NCI-H1436 treated with DMSO at 0.1 percent for 48 hours (cell line): ENCODE data around the gene PLCB4.

Experiments used
- DNase-seq: peaks from one replicate; lab custom pipeline; 2025; lab: John Stamatoyannopoulos, UW

PLCB4 gene

DNA sequence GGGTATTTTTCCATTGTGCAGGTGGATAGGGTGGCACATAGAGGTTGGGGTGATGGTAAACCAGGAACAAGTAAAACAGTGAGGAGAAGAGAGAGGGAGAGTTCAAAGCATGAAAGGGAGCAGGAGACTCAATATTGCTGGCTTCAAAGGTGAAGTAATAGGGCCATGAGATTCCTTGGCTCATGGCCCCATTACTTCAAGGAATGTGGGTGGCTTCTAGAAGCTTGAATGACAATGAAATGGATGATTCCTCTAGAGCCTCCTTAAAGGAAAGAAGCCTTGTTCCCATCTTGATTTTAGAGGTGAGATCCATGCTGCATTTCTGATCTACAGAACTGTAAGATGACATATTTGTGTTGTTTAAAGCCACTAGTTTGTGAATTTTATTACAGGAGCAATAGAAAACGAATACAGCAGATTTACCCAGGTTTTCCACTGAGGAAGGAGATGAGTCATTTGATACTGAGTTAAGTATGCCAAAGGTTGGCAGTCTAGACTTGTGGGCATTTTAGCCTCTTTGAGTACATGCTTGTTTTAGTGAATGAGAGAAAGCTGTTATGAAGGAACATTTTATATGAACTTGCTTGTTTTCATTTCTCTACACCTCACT lies 110.4 kb downstream of the PLCB4 start:
- no peak for DNase-seq

DNA sequence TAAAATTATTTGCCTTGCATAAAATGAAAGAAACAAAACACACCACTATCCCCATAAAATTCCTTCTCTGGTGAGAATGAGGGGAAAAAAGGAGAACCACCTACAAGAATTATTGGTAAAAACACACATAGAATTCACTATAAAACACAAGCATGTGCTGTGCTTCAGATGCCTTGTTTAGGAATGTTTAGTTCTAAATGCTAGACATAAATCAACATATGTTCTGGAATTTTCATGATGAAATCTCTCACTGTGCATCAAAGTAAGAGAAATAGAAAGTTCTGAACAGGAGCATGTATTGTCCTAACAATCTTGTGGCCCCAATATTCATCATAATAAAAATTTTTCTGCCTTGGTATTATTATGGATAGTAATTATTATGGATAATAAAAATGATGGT lies 111.0 kb downstream of the PLCB4 start:
- no peak for DNase-seq

DNA sequence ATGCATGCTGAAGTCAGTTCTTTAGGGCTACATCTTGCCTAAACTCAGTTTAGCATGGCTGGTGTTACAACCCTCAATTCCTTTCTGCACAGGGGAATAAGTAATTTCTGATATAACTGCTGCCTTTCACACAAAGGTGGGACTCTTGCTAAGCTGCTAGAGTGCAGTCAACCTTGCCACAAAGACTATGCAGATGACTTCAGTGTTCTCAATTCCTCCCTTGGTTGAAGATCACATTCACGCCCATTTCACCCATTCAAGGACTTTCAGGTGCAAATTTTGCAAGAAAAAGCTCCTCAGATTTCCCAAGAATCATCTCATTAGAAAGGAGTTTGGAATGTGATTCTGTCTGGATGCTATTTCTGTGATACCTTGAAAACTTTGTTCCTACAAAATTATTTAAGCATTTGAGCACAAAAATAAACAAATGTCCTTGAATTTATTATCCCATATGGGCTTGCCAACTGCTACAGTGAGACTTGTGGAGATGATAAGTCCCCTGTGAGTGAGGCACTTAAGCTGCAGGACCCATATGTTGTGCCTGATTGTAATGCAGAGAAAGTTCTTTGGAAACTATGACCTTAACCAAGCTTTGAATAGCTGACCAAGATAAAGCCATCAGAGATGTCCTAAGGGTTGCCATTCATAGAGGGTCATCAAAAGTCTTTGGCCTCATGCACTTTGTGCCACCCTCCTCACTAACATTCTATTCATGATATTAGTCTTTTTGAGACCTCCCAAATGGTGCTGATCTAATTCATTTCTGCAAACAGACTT lies 111.8 kb downstream of the PLCB4 start:
- DNase-seq, result no peak

DNA sequence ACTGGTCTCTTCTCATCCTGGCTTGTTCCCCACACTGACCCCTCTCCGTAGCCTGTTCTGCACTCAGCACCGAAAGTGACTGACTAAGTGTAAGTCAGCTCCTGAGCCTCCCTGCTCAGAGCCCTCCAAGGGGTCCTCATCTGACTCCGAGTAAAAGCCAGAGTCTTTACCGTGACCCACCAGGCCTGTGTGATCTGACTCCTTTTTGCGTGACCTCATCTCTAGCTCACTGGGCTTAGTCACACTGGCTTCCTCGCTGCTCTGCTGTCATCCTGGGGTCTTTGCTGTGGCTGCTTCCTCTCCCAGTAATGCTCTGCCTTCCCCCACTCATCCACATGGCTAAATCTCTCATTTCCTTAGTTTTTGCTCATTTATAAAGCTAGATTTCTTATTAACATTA lies 116.6 kb downstream of the PLCB4 start:
- no peak for DNase-seq

DNA sequence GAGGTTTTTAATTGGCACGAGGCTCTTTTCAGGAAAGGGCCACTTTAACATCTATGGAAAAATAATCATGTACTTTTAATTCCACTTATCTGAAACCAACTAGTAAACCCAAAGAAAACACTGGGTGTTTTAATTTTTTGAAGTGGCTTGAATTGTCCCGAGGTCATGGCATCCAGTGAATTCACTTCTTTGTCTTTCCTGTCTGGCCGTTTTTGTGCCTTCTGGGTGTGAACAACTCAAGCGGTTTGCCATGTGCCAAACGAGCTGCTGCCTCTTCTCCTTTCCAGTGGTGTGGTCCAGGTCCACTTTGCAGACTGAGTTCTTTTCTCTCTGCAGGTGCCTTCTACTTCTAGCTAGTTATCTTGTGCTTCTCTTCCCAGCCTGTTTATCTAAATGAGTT lies 117.5 kb downstream of the PLCB4 start:
- no peak for DNase-seq

DNA sequence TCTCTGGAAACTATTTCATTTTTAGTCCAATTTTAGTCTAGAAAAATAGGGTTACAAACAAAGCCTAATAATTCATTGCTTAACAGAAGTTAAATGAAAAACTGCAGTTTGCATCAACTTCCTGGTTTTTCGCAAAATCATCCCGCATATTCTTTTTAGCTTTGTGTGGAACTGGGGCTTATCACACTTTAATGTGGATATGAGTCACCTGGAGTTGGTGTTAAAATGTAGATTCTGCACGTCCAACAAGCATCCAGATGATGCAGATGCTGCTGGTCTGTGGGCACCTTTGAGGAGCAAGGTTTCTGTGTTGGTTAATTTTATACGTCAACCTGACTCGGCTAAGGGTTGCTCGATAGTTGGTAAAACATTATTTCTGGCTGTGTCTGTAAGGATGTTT lies 126.1 kb downstream of the PLCB4 start:
- no peak for DNase-seq

DNA sequence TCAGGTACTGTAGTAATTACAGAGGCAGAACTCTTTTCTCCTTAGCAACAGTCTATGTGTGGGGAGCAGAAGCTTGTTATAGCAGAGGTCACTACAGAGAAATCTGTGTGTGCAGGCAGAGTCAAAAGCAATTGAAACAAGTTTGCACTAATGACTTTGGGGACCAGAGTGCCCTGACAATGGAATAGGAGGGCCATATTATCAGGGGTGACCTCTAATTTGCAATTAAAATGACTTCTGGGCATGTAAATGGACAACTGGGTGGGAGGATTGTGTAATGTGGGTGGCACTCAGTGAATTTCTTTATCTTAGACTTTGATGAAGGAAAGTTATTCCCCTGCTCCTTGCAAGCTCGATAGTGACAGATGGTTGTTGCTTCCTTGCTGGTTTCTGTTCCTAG lies 127.2 kb downstream of the PLCB4 start:
- no peak for DNase-seq

DNA sequence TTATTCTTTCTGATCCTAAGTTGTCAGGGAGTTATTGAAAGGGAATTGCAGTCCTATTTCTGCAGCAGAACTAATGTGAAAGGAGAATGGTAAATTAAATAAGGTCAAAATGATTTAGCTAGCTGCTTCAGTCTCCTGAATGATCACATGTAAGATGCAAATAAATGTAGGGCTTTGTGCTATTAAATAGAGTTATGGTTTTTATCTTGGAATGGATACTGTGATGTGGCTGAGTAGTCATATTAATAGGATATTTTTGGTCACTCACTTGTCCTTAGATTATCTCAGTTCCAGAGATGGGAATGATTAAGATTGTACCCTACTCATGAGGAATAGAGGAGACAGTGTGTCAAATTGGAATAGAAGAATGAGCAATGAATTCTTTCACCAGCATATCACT lies 129.6 kb downstream of the PLCB4 start:
- DNase-seq, result no peak

DNA sequence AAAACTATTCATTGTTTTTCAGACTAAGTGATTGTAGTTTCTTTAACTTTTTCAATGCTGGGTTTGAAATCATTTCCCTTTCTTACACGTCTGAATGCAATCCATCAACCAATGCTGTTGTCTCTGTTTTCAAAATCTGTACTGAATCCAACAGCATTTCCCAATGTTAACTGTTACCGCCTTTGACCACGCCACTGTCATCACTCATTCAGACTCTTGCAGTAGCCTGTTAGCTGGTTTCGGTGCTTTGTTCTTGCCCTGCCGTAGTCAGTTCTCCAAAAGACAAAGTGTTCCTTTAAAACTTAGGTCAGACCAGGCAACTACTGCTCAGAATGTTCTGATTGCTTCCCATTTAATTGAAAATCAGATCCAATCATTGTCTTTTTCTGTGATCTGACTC lies 131.3 kb downstream of the PLCB4 start:
- DNase-seq, result no peak

DNA sequence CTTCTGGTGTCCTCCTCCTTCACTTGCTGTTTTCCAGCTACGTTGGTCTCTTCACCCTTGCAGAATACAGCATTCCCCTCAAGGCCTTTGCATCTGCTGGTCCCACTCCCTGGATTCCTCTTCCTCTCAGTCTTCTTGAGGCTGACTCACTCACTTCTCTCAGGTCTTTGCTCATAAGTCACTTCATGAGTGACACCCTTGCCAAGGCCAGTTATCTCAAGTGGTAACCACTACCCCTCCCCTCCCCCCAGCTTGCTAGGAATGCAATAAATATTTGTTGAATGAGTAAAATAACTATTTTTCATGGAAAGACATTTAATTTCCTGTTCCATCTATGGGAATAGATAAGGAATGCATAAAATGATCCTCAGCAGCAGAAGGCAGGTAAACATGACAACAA lies 131.7 kb downstream of the PLCB4 start:
- DNase-seq, result no peak

DNA sequence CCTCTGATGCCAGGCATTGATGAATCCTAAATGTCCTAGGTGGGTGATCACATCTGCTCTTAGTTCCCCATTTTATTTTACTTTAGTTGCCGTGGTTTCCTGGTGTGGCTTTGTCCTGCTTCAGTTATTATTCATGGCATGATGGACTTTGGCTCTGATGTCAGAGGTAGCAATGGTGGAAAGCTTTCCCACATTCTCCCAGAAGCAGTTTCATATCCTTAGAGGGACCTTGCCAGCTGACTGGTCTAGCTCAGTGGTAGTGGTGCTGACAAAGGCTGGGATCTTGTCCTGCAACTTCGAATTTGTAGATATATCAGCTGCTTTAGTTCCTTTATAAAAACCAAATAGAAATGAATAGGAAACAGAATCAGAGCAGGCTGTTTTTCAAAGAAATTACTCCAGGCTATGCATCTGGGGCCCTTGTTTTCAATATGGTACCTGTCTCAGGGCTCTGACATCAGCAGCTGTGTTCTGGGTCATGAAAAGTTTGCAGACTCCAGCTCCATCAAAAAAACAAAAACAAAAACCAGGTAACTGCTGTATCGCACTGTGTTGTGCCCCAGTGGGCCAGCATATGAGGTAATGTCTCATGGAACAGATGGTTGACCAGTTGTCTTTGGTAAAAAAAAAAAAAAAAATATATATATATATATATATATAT lies 133.7 kb downstream of the PLCB4 start:
- DNase-seq, result no peak

DNA sequence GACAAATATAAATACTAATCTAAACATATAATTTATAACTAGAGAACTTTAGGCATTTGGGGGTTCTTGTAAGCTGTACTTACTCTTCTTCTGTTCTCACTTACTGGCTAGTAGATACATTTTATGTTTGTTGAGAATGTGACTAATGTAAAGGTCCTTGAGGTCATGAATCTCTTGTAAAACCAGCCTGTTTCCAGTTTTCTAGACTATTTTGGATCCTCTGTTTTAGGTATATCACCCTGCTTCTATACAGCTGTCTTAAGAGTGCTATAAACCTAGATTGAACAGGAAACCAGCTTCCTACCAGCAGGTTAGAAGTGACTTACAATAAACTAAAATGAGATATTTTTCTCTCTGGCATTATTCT lies 134.2 kb downstream of the PLCB4 start:
- DNase-seq, result no peak

DNA sequence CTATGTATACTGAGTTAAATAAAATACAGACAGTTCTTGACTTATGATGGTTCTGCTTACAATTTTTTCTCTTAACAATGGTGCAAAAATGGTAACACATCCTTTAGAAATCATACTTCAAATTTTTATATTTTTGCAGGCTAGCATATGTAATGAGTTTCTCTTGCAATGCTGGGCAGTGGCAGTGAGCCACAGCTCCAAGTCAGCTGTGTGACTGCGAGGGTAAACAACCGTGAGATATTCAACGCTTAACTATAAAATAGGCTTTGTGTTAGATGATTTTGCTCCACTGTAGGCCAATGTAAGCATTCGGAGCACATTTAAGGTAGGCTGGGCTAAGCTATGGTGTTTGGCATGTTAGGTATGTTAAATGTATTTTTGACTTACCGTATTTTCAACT lies 136.1 kb downstream of the PLCB4 start:
- DNase-seq, result no peak

DNA sequence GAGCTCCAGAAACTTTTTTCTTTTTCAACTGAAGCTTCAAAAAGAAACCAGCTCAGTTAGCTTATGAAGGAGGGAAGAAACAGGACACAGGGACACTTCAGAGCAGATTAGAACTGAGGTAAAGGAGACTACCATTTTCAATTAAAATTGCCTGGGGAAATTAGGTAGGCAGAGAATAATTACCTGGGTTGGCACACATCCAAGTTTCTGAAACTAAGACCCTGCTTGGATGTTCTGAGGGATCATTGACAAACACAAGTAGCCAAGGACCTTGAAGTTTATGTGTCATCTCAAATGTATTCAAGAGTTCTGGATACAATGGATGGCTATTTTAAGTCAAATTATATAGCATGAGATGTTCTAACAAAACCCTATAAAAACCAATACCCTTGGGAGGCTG lies 137.6 kb downstream of the PLCB4 start:
- DNase-seq, result no peak

DNA sequence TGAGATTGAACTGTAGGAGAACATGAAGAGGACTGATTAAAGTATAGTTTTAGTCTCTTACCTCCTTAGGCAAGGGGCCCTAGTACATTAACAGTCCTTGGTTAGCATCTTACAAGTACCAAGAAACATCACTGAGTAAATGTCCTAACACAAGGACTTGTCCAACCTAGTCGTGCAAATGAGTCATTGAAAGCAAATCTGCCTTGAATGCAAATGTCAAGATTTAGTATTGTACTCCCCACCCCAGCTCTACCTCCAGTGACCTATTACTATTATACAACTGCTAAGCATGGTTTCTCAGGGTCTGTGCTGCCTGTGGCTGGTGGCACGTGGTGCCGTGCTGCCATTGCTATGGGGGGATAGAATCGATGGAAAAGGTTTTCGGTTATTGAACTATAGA lies 138.4 kb downstream of the PLCB4 start:
- DNase-seq, result no peak

DNA sequence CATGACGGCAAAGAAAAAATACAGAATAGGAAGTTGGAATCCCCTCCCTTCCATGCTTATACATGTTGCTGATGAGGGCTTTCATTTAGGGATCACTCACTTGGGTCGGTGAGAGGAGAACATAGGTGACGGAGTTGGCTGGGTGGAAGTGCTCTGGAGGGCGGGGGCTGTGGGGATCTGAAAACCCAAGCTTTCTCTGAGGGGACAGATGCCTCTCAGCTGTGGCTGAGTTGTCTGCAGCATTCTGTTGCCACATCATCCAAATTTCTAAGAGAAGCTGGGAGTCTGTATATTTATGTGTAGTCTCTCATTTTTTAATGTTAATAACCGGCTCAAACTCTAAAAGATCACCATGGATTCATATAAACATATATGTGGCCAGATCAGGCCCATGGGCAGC lies 141.5 kb downstream of the PLCB4 start:
- no peak for DNase-seq

DNA sequence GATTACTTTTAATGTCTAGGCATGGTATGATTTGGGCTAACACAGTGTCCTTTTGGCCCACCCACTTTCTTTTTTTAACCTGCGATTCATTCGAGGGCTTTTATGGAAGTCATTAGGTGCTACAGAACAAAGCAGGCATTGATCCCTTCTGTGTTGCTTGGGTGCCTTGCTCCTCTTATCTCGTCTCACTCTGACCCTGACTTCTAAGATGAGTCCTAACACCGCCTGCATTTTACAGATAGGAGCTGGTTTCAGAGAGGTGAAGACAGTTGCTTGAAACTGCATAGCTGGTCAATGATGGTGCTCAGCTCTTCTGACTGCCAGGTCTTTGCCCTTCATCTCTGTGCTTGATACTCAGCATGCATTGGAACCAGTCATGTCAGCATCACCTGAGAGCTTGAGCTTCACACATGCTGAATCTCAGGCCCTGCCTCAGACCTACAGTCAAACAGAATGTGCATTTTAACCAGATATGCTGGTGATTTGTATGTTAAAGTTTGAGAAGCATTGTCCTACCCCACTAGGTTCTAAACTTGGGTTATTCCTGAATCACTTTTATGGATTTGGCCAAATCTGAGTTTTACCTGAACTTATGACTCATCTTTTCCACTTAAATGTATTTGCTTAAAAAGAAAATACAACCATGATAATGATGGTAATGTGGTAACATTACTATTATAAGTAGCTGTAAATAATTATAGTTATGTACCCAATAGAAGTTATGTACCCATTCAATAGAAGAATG lies 142.3 kb downstream of the PLCB4 start:
- no peak for DNase-seq

DNA sequence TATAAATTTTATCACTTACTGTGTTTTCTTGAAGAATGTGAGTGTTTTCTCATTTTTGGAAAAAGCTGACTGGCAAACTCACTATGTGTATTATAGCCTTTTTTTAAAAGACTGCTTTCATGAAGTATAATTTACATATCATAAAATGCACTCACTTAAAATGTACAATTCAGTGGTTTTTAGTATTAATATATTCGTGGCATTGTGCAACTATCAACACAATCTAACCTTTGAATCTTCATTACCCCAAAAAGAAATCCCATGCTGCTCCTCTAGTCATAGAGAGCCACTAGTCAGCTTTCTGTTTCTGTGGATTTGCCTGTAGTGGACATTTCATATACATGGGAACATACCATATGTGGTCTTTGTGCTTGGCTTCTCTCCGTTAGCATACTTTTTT lies 143.8 kb downstream of the PLCB4 start:
- DNase-seq, result no peak

DNA sequence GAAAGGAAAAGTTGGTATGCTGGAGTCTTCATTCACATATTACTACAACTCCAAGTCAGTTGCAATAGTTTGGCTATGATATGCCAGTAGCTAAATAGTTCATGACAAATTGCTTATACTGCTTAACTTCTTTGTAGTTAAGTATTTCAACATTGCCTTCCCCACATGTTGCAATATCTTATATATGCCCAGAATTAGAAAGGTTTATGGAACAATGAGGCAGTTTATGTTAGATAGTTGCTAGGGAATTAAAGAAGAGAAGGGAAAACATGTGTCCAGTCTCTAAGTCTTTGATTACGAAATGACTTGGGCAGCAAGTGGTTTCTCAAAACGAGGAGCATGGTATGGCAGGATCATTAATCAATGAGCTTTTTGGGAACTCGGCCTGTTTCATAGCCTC lies 145.8 kb downstream of the PLCB4 start:
- DNase-seq, result no peak

DNA sequence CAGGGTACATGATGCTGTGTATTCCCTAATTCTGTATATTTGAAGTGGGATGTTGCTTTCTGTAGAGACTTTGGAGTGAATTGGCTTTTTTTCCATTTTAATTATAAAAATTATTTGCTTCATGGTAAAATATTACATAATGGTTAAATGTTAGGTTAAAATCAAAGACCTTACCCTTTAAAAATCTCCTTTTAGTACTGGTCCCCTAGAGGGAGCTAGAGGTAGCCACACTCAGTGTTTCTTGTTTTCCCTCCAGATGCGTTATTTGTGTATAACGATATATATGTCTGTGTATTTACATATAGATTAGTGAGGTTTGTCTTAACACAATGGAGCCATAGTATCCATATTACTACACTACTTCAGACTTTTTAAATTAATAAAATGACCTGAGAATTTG lies 146.7 kb downstream of the PLCB4 start:
- DNase-seq, result no peak

DNA sequence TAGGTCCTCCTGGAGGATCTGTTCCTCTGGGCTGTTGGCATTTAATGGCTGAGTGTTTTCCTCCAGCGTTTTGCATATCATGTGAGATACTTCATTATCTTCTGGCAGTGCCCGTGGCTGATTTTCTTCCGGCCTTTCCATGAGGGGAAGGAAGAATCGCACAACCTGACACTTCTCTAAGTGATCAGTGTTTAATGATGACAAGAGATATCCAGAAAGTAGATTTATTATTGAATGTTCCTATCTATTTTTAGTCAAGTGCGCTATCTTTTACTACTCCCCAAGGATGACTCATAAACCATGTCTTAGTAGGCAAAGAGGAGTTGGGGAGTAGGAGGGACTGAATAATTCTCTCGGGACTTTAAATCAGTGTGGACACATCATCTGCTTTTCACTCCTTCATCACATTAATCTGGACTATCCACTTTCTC lies 149.7 kb downstream of the PLCB4 start:
- DNase-seq, result no peak

DNA sequence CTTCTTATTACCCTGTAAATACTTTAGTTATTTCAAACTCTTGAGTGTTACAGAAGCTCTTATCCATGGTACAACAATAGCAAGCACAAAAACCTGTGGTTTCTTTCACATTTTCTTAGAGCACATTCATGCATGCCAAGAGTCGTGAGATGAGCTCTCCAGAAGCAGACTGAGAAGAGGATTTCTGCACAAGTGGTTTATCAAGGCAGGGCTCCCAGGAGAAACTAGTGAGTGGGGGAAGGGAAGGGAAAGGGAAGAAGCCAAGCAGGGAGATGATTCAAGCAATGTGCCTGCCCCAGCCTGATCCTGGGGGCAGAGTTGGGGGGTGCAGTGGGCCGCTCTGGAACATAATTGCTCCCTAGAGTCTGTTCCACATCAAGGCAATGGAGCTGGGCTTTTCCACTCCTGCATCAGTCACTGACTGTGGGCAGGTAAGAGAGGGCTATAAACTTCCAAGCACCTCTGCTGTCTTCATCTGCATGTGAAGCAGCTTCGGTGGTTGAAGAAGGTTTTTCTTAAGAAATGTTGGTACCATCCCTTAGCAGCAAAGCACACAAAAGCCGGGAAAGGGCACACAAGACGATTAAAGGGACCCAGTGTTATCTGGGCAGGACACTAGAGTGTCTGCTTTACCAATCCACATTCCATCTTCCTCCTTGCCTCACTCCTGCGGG lies 152.1 kb downstream of the PLCB4 start:
- no peak for DNase-seq
